H9 (cell line): ENCODE results near the gene TIAM2. TPM values are rescaled to one million over a fixed set of nuclear protein-coding genes. Genes with fewer than 3 reads are reported as not detected.

ENCODE experiments used
- DNase-seq: peaks from one replicate; pipeline ENCODE4 v3.0.0-alpha.2; 2017
- H2AFZ ChIP-seq: one replicate; pipeline ENCODE4 v1.6.1; 2013; ENCODE audit warnings: mild to moderate bottlenecking, low read length, control low read depth, moderate library complexity
- H2AK5ac ChIP-seq: 2 replicates; pipeline ENCODE4 v1.6.1; 2013; ENCODE audit warnings: low read length, control low read depth, mixed read lengths; ENCODE audit not compliant: insufficient read length
- H2BK120ac ChIP-seq: one replicate; pipeline ENCODE4 v1.6.1; 2013; ENCODE audit warnings: low read depth, mild to moderate bottlenecking, low read length, control low read depth, inconsistent platforms; ENCODE audit not compliant: poor library complexity, severe bottlenecking
- H2BK12ac ChIP-seq: 2 replicates; pipeline ENCODE4 v1.6.1; 2013; ENCODE audit warnings: low read length, control low read depth, mixed read lengths, low read depth; ENCODE audit not compliant: insufficient read length
- H2BK15ac ChIP-seq: 2 replicates; pipeline ENCODE4 v1.6.1; 2013; ENCODE audit warnings: low read depth, low read length, control low read depth
- H2BK20ac ChIP-seq: one replicate; pipeline ENCODE4 v1.6.1; 2013; ENCODE audit warnings: low read depth, mild to moderate bottlenecking, low read length, control low read depth, inconsistent platforms; ENCODE audit not compliant: poor library complexity, severe bottlenecking
- H2BK5ac ChIP-seq: 2 replicates; pipeline ENCODE4 v1.6.1; 2013; ENCODE audit warnings: low read length, control low read depth, mixed read lengths; ENCODE audit not compliant: insufficient read length
- H3K14ac ChIP-seq: 2 replicates; pipeline ENCODE4 v1.6.1; 2013; ENCODE audit warnings: low read length, control low read depth; ENCODE audit not compliant: insufficient read depth
- H3K18ac ChIP-seq: 2 replicates; pipeline ENCODE4 v1.6.1; 2013; ENCODE audit warnings: low read depth, mild to moderate bottlenecking, mixed read lengths, low read length, control low read depth; ENCODE audit not compliant: insufficient read length
- H3K23ac ChIP-seq: 2 replicates; pipeline ENCODE4 v1.6.1; 2013; ENCODE audit warnings: low read length, control low read depth, mixed read lengths, low read depth; ENCODE audit not compliant: insufficient read length
- H3K23me2 ChIP-seq: 2 replicates; pipeline ENCODE4 v1.6.1; 2013; ENCODE audit warnings: low read depth, mild to moderate bottlenecking, mixed read lengths, low read length, control low read depth; ENCODE audit not compliant: insufficient read length, poor library complexity, severe bottlenecking
- H3K27ac ChIP-seq: 2 replicates; pipeline ENCODE4 v1.5.1; 2013; ENCODE audit warnings: low read length, control low read depth, mixed read lengths, low read depth; ENCODE audit not compliant: insufficient read length
- H3K27me3 ChIP-seq: 2 replicates; pipeline ENCODE4 v1.6.1; 2013; ENCODE audit warnings: low read length, control low read depth, inconsistent platforms; ENCODE audit not compliant: insufficient read depth
- H3K4ac ChIP-seq: 2 replicates; pipeline ENCODE4 v1.6.1; 2013; ENCODE audit warnings: low read depth, mild to moderate bottlenecking, control low read depth, inconsistent platforms, low read length, moderate library complexity
- H3K4me1 ChIP-seq: 2 replicates; pipeline ENCODE4 v1.6.1; 2013; ENCODE audit warnings: low read length, control low read depth, inconsistent platforms; ENCODE audit not compliant: insufficient read depth
- H3K4me2 ChIP-seq: 2 replicates; pipeline ENCODE4 v1.6.1; 2013; ENCODE audit warnings: low read length, control low read depth, mixed read lengths; ENCODE audit not compliant: insufficient read length, insufficient read depth
- H3K56ac ChIP-seq: 2 replicates; pipeline ENCODE4 v1.6.1; 2013; ENCODE audit warnings: low read depth, mild to moderate bottlenecking, mixed read lengths, low read length, control low read depth; ENCODE audit not compliant: insufficient read length
- H3K79me1 ChIP-seq: 2 replicates; pipeline ENCODE4 v1.6.1; 2013; ENCODE audit warnings: low read depth, mild to moderate bottlenecking, moderate library complexity, low read length, control low read depth, inconsistent platforms; ENCODE audit not compliant: insufficient read depth, poor library complexity, severe bottlenecking
- H3K79me2 ChIP-seq: 2 replicates; pipeline ENCODE4 v1.6.1; 2013; ENCODE audit warnings: low read length, control low read depth, inconsistent platforms; ENCODE audit not compliant: insufficient read depth
- H3K9ac ChIP-seq: 2 replicates; pipeline ENCODE4 v1.6.1; 2013; ENCODE audit warnings: low read length, control low read depth, mixed read lengths; ENCODE audit not compliant: insufficient read length; ENCODE audit errors: extremely low read depth
- H3K9me3 ChIP-seq: one replicate; pipeline ENCODE4 v1.6.1; 2013; ENCODE audit warnings: low read depth, low read length, inconsistent platforms; ENCODE audit not compliant: control insufficient read depth
- H3T11ph ChIP-seq: one replicate; pipeline ENCODE4 v1.6.1; 2013; ENCODE audit warnings: mild to moderate bottlenecking, low read length, control low read depth, inconsistent platforms
- H4K20me1 ChIP-seq: one replicate; pipeline ENCODE4 v1.6.1; 2013; ENCODE audit not compliant: control insufficient read depth, insufficient read length, insufficient read depth
- H4K5ac ChIP-seq: 2 replicates; pipeline ENCODE4 v1.6.1; 2013; ENCODE audit warnings: low read depth, mild to moderate bottlenecking, mixed read lengths, low read length, control low read depth; ENCODE audit not compliant: insufficient read length
- H4K8ac ChIP-seq: replicated peaks from 2 replicates; pipeline ENCODE4 v1.6.1; 2013; ENCODE audit warnings: low read length, control low read depth, mixed read lengths, low read depth; ENCODE audit not compliant: insufficient read length
- H4K91ac ChIP-seq: 2 replicates; pipeline ENCODE4 v1.6.1; 2013; ENCODE audit warnings: low read depth, mild to moderate bottlenecking, moderate library complexity, mixed read lengths, low read length, control low read depth; ENCODE audit not compliant: insufficient read length
- H3K27ac Mint-ChIP-seq, 3 experiments: 2 replicates in 2 of 3; 3 replicates in 1 of 3; pipeline ENCODE4 v1.8.0; 2020 to 2021; ENCODE audit warnings: mixed read lengths in 3 of 3, mild to moderate bottlenecking in 1 of 3, moderate library complexity in 1 of 3
- H3K27me3 Mint-ChIP-seq: 2 replicates; pipeline ENCODE4 v1.8.0; 2021; ENCODE audit warnings: low read depth, mild to moderate bottlenecking, moderate library complexity, mixed read lengths
- H3K36me3 Mint-ChIP-seq, 3 experiments: 2 replicates in 2 of 3; 3 replicates in 1 of 3; pipeline ENCODE4 v1.8.0; 2020 to 2021; ENCODE audit warnings: low read depth in 3 of 3, mixed read lengths in 3 of 3; ENCODE audit not compliant: insufficient read depth in 1 of 3
- H3K4me1 Mint-ChIP-seq, 2 experiments: 2 replicates each; pipeline ENCODE4 v1.8.0; 2020; ENCODE audit warnings: mixed read lengths in 2 of 2
- H3K4me3 Mint-ChIP-seq, 2 experiments: 2 replicates in 1 of 2; 3 replicates in 1 of 2; pipeline ENCODE4 v1.8.0; 2020 to 2021; ENCODE audit warnings: mild to moderate bottlenecking in 2 of 2, mixed read lengths in 2 of 2, moderate library complexity in 1 of 2
- H3K9me3 Mint-ChIP-seq, 2 experiments: 2 replicates in 1 of 2; 3 replicates in 1 of 2; pipeline ENCODE4 v1.8.0; 2020; ENCODE audit warnings: mild to moderate bottlenecking in 2 of 2, mixed read lengths in 2 of 2, moderate library complexity in 1 of 2
- WGBS: extraction: QIAGEN DNeasy Blood & Tissue Kit; methylation state at CpG from one replicate; pipeline ENCODE4 v1.1.7; 2013; ENCODE audit warnings: missing lambda C conversion rate, low lambda C conversion rate, mixed read lengths; ENCODE audit not compliant: insufficient read length; ENCODE audit errors: extremely low coverage; 5-methylcytosine and 5-hydroxymethylcytosine counted together
- total RNA-seq: library from RNA; stranded (reverse); gene quantifications from 2 replicates; pipeline ENCODE4 v1.2.1, GENCODE V29; 2021
- TF ChIP-seq, protein P1 (sequence below): fragments of 200-600 bp; sonication (generic); conservative IDR thresholded peaks from 3 replicates; pipeline ENCODE4 v1.8.0; 2021; ENCODE audit warnings: antibody characterized with exemption, mild to moderate bottlenecking

Gene TIAM2
- total RNA-seq, 1 experiment from 2014 or later = 6.3 TPM

- H3K4me1 Mint-ChIP-seq = peaks cover 16 to 22% of the 10 kb centered on the region in 2 experiments
- Histone ChIP-seq H3K18ac (no peak overlapping the region), H3K9me3 (no peaks in the 10 kb centered on the region), H2AFZ (no peak overlapping the region), H4K5ac (peak overlapping the region; percentile 30), H3K79me1 (no peaks in the 10 kb centered on the region), H3K4me1 (no peaks in the 10 kb centered on the region; the same call in 1 of the 2 replicates), H3K9ac (peak overlapping the region; percentile 2), H3K56ac (no peak overlapping the region), H2AK5ac (no peak overlapping the region), H3K79me2 (no peaks in the 10 kb centered on the region), H4K91ac (no peak overlapping the region), H4K20me1 (no peaks in the 10 kb centered on the region), H4K8ac (no peak overlapping the region), H3K14ac (no peak overlapping the region), H2BK20ac (no peak overlapping the region), H3K4ac (no peak overlapping the region), H3K27me3 (no peaks in the 10 kb centered on the region), H2BK120ac (no peak overlapping the region), H2BK15ac (no peak overlapping the region), H3K23me2 (no peaks in the 10 kb centered on the region), H2BK5ac (no peak overlapping the region), H3K4me2 (no peak overlapping the region), H3T11ph (no peak overlapping the region), H2BK12ac (no peak overlapping the region), H3K27ac (no peak overlapping the region), H3K23ac (no peak overlapping the region)
- no peaks in the 10 kb centered on the region for H3K27me3 Mint-ChIP-seq
- H3K27ac Mint-ChIP-seq = peak overlapping the region in 1 of 3 experiments; percentile 42; a peak in 2 of 7 replicates
- no peak for DNase-seq
- TF ChIP-seq, protein P1, sequence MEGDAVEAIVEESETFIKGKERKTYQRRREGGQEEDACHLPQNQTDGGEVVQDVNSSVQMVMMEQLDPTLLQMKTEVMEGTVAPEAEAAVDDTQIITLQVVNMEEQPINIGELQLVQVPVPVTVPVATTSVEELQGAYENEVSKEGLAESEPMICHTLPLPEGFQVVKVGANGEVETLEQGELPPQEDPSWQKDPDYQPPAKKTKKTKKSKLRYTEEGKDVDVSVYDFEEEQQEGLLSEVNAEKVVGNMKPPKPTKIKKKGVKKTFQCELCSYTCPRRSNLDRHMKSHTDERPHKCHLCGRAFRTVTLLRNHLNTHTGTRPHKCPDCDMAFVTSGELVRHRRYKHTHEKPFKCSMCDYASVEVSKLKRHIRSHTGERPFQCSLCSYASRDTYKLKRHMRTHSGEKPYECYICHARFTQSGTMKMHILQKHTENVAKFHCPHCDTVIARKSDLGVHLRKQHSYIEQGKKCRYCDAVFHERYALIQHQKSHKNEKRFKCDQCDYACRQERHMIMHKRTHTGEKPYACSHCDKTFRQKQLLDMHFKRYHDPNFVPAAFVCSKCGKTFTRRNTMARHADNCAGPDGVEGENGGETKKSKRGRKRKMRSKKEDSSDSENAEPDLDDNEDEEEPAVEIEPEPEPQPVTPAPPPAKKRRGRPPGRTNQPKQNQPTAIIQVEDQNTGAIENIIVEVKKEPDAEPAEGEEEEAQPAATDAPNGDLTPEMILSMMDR = no peak
- peaks cover 3 to 14% (median 7%) of the 10 kb centered on the region in 3 experiments; a peak in 6 of 7 replicates for H3K36me3 Mint-ChIP-seq
- H3K4me3 Mint-ChIP-seq = no peak overlapping the region
- peaks cover 3 to 7% of the 10 kb centered on the region in 2 experiments for H3K9me3 Mint-ChIP-seq
- no CpG with 5 or more reads among the region's 13 CpGs for WGBS
Measured at GRCh38 chr6:155033021-155033791, 38.1 kb downstream of the TIAM2 start.
